ENCODE results near the gene PIK3R2.

PIK3R2 gene

GRCh38 chr19:18137242-18137641 lies 15.7 kb upstream of the PIK3R2 start:
- peak overlapping the region; percentile 91; the same call in 1 of the 2 replicates for H3K27ac ChIP-seq
- TF ChIP-seq CTCF (IDR thresholded peaks at IDR 0.05) (no peak), ZFX (IDR thresholded peaks at IDR 0.05; ENCODE audit: borderline replicate concordance) (no peak)

GRCh38 chr19:18137657-18138339 lies 15.2 kb upstream of the PIK3R2 start:
- H3K27ac ChIP-seq = no peak overlapping the region
- TF ChIP-seq ZFX (IDR thresholded peaks at IDR 0.05; ENCODE audit: borderline replicate concordance) (no peak), CTCF (IDR thresholded peaks at IDR 0.05) (no peak)

- H3K27ac ChIP-seq = no peak overlapping the region
- TF ChIP-seq CTCF (IDR thresholded peaks at IDR 0.05) (no peak), ZFX (IDR thresholded peaks at IDR 0.05; ENCODE audit: borderline replicate concordance) (no peak)
Observed at GRCh38 chr19:18140473-18140872, 12.5 kb upstream of the PIK3R2 start.

GRCh38 chr19:18141031-18141430 lies 11.9 kb upstream of the PIK3R2 start:
- TF ChIP-seq CTCF (IDR thresholded peaks at IDR 0.05) (no peak), ZFX (IDR thresholded peaks at IDR 0.05; ENCODE audit: borderline replicate concordance) (no peak)
- H3K27ac ChIP-seq = no peak overlapping the region

GRCh38 chr19:18143902-18144301 lies 9.1 kb upstream of the PIK3R2 start:
- no peak for TF ChIP-seq CTCF (IDR thresholded peaks at IDR 0.05)
- no peak for TF ChIP-seq ZFX (IDR thresholded peaks at IDR 0.05; ENCODE audit: borderline replicate concordance)

GRCh38 chr19:18144361-18144760 lies 8.6 kb upstream of the PIK3R2 start:
- TF ChIP-seq CTCF (IDR thresholded peaks at IDR 0.05) (no peak), ZFX (IDR thresholded peaks at IDR 0.05; ENCODE audit: borderline replicate concordance) (no peak)
- H3K27ac ChIP-seq = no peak overlapping the region

More at GRCh38 chr19:18143902-18144301, 9.1 kb upstream of the PIK3R2 start:
- H3K27ac ChIP-seq = no peak overlapping the region

GRCh38 chr19:18144906-18145305 lies 8.1 kb upstream of the PIK3R2 start:
- TF ChIP-seq CTCF (IDR thresholded peaks at IDR 0.05) = no peak
- no peak overlapping the region for H3K27ac ChIP-seq

Measured in 22Rv1 (cell line).